HG03575 (cell line): ENCODE data around the gene CDYL.
"Not testable (repeated sequence)": the region's sequence is repeated elsewhere in the genome, so short reads cannot be mapped to it uniquely, and the experiment has no call there.

ENCODE experiments used
- ATAC-seq: cut with Tn5 transposase; IDR thresholded peaks from one replicate; pipeline ENCODE4 v1.9.1; 2021; ENCODE audit not compliant: unreplicated experiment, insufficient number of reproducible peaks, low FRiP score; ENCODE audit errors: extremely low read depth

Gene CDYL

DNA sequence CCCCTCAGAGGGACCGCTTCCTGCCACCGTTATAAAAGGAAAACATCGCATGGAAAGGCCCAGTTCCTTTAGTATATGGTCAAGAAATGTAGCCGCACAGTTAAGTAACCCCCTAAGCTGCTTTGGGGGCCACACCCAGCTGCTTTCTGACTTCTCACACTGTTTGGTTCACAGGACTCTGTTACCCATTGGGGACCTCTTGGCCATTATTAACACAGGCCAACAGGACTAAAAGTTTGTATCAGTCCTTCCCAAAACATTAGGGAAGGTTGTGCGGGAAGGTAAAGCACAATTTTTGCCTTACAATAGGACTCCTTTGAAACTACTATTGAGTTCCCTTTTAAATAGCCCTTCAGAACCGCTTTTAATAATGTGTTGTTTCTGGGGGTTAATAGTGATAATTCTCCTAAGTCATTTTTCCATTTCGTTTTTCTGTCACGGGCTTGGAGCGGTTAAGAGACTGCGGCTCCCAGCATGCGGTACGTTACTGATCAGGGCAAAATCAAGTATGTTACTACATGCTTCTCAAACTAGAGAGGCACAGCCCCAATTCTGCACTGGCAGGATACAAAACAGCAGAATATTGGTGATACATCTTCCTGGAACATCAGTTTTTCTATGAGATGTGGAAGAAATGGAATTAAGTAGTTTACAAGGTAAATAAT, 228.3 kb downstream of the CDYL start:
- ATAC-seq: no peak

DNA sequence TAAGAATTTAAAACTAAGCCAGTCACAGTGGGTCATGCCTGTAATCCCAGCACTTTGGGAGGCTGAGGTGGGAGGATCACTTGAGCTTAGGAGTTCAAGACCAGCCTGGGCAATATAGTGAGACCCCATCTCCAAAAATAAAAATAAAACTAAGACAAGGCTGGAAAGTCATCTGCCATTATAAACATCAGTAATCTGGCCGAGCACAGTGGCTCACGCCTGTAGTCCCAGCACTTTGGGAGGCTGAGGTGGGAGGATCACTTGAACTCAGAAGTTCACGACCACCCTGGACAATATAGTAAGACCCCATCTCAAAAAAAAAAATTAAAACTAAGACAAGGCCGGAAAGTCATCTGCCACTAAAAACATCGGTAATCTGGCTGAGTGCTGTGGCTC, 228.8 kb downstream of the CDYL start:
- ATAC-seq: not testable (repeated sequence)
